Stimulated activated CD4-positive, alpha-beta T cell treated with anti-CD3 and anti-CD28 coated beads, Interleukin-4, amount 100 ng/mL, for 48 hours (primary cell): Measurements from ENCODE around the gene CD69.
A peak's percentile ranks its signal among the peaks of the same experiment; 100 is the strongest.
"Not testable (repeated sequence)": the region's sequence is repeated elsewhere in the genome, so short reads cannot be mapped to it uniquely, and the experiment has no call there.

Source experiments
- DNase-seq, 2 donors: peaks; one replicate each; pipeline ENCODE4 v3.0.0-alpha.2; 2020; ENCODE audit warnings: low read depth in 2 of 2

CD69 gene

DNA sequence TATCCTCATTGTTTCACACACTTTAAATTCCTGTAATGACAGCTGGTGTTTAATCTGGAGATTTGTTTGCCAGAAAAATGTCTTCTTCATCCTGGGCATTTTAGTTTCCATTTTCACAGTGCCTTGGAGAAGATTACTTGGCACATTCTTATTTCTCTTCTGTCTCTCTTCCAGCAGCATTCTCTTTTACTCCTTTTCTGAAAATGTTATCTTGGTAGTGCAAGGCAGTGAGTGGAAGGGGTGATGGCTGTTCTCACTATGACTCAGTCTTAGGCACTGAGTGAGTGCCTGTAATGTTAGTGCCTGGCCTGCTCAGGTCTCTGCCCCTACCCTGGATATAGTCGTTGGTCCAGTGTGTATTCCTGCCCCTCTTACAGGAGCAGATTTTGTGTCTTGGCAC is 40.9 kb downstream of the CD69 start:
- DNase-seq = no peak

DNA sequence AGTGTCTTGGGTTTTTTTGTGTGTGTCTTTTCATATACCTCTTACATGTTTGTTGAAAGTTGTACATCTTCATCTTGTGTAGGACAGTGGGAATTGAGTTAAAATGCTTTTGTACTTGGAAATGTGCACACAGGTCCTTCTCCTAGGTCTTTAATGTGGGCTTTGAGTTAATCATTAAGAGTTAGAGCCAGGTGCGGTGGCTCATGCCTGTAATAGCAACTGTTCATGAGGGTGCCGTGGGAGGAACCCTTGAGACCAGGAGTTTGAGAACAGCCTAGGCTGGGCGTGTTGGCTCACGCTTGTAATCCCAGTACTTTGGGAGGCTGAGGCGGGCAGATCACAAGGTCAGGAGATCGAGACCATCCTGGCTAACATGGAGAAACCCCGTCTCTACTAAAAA is 41.7 kb downstream of the CD69 start:
- DNase-seq = no peak

DNA sequence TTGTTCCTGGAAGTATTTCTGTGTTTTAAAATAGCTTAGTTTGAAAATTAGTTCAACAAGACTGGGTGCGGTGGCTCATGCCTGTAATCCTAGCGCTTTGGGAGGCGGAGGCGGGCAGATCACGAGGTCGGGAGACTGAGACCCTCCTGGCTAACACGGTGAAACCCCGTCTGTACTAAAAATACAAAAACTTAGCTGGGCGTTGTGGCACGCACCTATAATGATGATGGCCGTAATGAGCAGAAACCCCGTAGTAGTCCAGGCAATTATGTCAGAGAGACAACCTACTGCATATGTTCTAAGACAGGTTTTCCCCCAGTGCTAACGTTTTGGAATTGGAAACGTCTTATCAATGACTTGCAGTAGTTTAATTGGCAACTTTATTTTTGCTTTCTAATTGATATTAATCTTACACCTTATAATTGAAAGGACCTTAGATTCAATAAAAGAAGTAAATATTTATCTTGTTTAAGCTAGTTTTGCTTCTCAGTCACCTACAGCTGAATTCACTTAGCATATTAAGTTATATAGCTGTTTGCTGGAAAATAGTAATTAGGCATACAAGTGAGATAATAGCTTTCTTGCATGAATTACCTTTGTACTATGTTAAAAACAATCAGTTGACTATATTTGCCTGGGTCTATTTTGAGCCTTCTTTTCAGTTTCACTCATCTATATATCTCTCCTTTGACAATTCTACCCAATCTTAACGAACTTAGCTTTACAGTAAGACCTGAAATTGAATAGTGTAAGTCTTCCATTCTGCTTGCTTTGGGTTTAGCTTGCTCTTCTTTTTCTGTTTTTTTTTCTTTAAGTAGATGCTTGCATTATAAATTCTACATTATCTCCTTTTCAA is 43.4 kb downstream of the CD69 start:
- no peak for DNase-seq

DNA sequence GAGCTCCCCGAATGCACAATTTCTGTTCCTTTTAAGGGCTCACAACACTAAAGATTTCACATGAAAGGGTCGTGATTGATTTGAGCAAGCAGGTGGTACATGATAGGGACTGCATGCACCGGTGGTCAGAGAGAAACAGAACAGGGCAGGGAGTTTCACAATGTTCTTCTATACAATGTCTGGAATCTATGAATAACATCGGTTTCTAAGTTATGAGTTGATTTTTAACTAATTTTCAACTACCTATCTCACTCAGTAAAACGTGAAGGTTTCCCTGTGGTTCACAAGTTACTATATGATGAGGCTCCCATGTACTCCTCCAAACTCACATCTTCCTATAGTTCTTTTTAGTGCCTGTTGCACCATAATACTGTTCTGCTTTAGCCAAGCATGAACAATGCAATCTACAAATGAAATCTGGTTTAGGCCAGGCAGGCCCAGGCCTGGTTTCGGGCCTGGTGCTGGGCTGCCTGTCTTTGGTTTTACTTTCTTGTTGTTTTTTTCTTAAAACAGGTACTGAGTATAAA is 47.6 kb downstream of the CD69 start:
- DNase-seq = not testable (repeated sequence)

DNA sequence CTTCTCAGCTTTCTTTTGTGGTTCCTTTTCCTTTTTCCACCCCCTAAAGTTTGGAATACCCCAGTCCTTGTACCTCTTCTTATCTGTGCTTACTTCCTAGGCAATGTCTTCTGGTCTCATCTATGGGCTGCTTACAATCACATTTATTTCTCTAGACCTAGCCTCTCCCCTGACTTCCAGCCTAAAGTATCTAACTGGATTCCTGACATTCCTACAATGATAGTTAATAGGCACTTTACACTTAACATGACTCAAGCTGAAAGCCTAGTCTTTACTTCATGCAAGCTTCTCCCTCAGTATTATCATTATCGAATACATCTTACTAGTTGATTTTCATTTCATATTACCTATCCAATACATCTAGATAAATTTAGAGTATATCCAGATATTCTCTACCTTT is 49.0 kb downstream of the CD69 start:
- no peak for DNase-seq

DNA sequence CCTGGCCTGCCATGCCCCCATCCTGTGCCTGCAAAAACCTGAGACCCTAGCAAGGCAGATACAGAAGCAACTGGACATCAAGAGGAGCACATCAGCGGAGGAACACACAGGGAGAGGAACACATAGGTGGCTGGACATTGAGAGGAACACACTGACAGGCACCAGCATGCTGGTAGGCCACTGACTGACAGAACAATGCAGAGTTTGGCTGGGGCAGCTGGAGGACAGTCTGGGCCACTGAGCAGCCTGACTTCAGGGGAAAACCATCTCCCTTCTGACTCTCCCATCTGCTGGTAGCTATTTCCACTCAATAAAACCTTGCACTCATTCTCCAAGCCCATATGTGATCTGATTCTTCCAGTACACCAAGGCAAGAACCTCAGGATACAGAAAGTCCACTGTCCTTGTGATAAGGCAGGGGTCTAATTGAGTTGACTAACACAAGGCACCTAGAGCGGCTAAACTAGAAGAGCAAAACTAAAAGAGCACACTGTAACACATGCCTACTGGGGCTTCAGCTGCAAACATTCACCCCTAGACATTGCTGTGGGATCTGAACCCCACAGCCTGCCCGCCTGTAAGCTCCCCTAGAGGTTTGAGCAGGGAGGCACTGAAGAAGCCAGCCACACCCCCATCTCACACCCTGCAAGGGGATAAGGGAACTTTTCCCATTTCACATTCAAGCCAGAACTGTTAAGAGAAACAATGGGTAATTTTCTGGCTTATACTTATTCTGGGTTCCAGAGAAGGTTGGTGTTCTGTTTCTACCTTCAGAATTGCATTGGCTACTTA is 49.9 kb downstream of the CD69 start:
- DNase-seq = no peak

DNA sequence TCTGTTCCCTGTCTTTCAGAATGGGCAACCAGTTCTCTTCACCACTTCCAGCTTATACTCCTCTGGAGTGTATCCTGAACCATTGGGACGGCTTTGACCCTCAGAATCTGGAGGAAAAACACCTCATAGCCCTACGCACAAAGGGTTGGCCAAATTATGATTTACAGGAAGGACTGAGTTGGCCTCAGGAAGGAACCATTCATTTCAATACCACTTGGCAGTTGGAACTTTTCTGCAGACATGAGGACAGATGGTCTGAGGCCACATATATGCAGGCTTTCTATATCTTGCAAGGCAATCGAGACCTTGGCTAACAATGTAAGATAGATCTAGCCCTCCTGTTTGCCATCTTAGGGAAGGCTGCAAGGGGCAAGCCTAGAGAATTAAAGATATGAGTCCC is 51.8 kb downstream of the CD69 start:
- DNase-seq = no peak

DNA sequence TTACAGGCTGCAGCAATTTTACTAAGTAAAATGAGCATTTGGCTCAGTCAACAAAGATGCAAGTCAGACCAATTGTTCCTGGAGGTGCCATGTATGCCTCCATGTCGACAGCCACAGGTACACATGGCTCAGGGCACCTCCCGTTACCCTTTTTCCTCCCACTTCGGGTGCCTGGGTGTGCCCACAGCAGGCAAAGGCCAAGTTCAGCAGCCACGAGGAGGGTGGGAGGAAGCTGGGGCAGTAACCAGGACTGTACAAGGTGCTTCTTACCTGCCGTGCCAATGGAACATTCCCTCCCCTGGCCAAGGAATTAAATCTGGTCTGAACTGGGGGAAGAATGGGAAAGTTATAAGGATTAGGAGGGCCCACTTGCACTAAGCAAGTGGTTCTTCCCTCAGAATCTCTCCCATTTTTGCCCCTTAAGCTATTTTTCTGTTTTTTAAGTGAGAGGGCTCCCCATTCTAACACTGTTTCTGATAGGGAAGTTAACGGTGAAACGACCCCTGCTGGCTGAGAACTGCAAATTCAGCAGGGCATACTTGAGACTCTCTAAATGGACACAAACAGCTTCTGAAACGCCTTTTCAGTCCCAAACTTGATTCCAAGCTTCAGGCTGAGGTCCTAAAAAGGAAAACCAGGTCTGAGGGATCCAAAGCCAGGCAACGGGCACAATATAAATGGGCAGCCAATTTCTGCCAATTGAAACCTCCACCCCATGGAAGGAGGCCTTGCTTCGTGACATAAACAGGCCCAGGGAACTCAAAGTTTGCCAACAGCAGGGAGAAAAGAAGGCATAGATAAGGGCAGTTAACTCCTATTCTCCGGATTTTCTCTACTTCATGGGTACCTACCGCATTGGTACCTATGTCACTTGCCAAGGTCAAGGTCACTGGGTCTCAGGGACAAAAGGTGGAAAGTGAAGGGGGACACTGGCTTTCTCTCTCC is 52.6 kb downstream of the CD69 start:
- peak in 1 of 2 donors; percentile 44 for DNase-seq

DNA sequence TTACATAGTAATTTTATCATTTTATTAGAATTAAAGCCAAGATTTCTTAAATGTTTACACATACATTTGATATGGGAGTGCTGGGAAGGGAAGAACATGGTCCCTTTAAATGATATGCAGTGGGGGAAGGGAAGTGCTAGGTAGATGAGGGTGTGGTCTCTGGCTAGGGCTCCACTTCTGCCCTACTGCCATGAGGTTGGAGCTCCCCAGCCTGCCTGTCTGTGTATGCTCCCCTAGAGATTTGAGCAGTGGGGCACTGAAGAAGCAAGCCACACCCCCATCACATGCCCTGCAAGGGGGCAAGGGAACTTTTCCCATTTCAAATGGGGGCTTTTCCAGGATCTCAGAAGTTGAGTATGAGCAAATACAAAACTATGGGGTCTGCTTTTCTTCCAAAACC is 53.3 kb downstream of the CD69 start:
- DNase-seq = no peak

DNA sequence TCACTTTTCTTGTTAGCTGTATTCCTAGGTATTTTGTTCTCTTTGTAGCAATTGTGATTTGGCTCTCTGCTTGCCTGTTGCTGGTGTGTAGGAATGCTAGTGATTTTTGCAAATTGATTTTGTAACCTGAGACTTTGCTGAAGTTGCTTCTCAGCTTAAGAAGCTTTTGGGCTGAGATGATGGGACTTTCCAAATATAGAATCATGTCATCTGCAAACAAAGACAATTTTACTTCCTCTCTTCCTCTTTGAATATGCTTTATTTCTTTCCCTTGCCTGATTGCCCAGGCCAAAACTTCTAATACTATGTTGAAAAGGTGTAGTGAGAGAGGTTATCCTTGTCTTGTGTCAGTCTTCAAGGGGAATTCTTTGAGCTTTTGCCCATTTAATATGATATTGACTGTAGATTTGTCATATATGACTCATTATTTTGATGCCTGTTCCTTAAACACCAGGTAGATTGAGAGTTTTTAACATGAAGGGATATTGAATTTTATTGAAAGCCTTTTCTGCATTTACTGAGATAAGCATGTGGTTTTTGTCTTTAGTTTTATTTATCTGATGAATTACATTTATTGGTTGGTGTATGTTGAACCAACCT is 54.5 kb downstream of the CD69 start:
- no peak for DNase-seq

DNA sequence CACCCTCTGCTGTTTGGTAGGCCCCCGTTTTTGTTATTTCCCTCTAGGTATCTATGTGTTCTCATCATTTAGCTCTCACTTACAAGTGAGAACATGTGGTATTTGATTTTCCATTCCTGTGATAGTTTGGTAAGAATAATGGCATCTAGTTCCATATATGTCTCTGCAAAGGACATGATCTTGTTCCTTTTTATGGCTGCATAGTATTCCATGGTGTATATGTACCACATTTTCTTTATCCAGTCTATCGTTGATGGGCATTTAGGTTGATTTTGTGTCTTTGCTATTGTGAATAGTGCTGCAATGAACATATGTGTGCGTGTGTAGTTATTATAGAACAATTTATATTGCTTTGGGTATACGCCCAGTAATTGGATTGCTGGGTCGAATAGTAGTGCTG is 56.1 kb downstream of the CD69 start:
- DNase-seq = not testable (repeated sequence)
